ENCODE data around the gene TSPYL6.

The TSPYL6 gene

DNA sequence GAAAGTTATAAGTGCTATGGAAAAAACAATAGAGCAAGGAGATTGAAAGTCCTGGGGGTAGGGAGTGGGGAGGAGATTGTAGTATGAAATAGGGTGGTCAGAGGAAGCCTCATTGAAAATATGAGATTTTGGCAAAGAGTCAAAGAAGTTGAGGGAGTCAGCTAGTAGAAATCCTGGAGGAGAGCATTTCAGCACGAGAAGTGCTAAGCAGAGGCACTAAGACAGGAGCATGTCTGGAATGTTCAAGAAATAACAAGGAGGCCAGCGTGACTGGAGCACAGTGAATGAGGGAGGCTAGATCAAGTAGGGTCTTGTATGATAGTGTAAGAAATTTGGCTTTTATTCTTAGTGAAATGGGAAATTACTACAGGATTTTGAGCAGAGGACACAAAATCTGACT lies 2.1 kb upstream of the TSPYL6 start:
- DNase-seq (ENCODE audit: low spot score), result no peak

DNA sequence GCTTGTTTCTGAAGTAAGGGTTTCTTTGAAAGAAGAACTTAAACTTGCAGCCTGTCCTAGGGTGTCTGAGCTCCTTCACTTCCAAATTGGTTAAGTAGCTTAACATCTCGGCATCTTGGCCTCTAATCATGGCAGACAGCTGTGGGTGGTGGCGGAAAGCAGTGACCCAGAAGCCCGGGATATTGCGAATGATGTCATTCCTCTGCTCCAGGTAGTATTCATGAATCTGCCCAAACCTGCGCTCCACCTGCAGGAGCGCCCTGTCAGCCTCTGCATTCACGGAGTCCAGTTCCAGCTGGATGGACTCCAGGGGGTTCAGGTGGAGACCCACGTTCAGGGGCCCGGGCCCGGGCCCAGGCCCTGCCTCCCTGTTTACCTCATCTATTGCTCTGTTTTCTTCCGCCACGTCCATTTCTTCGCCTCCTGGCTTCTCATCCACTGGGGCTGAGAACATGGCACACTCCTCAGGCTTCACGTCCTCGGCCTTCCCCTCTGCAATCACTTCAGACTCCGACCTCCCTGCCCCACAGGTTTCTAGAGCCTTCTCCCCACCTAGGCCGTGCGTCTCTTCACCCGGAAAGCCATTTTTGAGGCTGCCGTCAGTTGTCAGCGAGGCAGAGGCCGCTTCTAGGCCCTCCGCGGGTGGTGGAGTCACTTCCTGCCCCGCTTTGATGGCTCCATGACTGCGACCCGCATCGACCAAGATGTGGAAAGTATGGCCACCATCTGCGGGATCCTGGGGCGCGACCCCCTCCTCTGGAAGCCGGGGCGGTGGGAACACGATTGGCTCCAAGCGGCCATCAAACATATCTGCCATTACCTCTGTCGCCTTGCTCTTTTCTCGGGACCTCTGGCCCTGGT lies 569 bp downstream of the TSPYL6 start:
- no peak for DNase-seq (ENCODE audit: low spot score)

DNA sequence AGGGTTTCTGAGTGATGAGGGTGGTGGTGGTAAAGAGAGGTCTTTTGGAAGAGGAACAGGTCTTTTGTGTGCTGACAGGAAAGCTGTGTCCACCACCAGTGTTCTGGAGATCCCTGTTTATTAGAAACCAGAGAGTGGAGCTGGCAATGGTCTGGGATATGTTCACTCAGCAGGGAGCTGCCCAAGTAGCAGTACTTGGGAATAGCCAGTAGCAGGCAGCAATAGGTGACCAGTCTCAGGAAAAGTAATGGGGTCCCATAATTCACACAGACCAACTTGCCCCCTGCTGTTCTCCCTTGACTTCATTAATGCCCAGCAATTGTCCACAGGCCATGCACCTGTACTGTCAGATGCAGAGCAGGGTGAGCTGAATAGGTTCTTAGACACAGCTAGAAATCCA lies 1.8 kb downstream of the TSPYL6 start:
- no peak for DNase-seq (ENCODE audit: low spot score)

DNA sequence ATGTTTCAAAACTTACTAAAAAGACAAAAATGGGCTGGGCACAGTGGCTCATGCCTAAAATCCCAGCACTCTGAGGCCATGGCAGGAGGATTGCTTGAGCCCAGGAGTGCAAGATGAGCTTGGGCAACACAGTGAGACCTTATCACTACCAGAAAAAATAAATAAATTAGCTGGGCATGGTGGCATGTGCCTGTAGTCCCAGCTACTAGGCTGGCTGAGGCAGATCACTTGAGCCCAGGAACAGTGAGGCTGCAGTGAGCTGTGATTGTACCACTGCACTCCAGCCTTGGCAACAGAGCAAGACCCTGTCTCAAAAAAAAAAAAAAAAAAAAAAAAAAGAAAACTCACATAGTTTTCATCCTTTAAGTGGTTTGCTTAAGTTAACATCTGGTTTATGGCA lies 6.4 kb downstream of the TSPYL6 start:
- no peak for DNase-seq (ENCODE audit: low spot score)

DNA sequence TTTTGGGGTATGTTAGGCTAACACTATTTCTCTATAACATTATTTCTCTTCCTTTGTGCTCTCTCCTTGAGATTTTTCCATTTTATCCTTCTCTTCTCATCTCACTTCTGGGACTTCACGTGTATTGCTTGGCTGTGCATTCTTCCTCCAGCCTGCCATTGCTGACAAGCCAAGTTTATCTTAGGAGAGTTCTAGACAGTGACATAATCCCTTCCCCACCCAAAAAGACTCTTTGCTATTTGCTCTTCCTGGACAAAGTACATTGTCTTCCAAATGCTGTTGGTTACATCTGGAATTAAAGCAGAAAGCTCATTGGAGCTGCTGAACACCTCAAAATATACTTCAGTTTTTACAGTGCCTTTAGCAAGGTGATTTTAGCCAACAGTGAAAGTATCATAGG lies 8.9 kb downstream of the TSPYL6 start:
- DNase-seq (ENCODE audit: low spot score), result no peak

DNA sequence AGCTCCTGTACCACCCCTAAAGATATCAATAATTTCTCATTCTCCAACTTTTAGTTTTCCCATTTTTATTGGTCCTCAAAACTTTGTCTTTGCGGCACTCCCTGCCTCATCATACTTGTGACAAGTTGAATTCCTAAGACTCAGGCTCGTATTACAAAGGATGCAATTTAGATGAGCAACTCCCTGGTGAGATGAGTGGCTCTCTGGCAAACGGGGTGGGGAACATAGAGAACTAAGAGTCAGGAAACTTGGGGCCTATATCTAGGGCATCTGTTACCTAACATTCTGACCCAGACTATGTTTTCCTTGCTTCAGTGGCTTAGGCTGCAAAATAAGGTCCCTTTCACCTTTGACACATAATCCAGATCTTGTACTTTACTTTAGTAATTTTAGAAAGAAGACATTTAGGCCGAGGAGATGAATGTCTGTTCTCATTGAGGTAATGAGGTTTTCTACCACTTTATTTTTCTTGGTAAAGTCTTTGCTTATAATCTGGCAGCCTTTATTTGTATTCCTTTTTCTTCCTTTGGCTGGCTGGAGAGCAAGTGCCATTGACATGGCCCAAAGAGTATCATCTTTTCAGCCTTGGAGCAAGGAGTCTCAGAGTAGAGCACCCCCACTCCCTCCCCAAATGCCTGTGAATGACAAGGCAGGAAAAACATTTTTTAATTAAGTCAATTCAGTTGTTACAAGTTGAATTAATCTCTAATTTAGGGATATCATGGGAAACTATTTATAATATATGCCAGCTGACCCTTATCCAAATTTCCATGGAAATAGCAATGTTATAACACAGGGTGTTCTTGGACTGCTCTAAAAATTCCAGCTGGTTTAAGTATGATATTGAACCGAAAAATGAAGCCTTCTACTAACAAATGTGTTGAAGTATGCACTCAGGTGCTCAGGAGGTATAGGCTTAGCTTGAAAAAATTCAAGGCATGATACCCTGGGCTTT lies 15.2 kb downstream of the TSPYL6 start:
- peak; percentile 60 for DNase-seq (ENCODE audit: low spot score)

DNA sequence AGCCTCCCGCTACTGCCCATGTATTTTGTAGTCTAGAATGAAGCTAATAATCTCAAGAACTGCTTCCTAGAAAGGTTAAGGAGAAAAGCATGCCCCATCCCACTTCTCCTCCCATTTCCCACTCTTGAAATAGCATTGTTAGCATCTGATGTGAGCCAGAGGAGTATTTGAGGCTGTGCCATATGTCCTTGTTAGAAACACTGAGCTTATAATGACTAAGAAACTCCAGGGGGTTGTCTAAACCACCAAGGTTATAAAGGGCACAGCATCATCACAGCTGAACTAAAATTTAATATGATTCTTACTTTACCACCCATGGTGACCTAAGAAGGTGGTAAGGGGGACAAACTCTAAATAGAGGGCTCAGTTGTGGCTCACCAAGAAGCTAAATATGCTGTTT lies 16.6 kb downstream of the TSPYL6 start:
- peak; percentile 60 for DNase-seq (ENCODE audit: low spot score)

DNA sequence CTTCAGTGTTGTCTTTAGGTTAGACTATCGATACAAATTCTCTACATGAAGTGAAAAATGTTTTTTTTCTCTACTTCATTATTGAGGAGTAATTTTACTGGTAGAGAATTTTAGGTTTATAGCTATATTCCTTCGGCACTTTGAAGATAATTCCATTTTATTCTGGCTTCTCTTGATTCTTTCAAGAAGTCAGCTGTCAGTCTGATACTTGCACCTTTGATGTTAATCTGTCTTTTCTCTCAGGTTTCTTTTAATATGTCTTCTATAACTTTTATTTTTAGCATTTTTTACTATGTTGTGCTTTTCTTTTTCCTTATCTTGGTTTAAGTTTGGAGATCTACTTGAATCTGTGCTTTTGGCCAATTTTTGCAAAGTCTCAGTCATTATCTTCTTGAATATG lies 18.6 kb downstream of the TSPYL6 start:
- no peak for DNase-seq (ENCODE audit: low spot score)

DNA sequence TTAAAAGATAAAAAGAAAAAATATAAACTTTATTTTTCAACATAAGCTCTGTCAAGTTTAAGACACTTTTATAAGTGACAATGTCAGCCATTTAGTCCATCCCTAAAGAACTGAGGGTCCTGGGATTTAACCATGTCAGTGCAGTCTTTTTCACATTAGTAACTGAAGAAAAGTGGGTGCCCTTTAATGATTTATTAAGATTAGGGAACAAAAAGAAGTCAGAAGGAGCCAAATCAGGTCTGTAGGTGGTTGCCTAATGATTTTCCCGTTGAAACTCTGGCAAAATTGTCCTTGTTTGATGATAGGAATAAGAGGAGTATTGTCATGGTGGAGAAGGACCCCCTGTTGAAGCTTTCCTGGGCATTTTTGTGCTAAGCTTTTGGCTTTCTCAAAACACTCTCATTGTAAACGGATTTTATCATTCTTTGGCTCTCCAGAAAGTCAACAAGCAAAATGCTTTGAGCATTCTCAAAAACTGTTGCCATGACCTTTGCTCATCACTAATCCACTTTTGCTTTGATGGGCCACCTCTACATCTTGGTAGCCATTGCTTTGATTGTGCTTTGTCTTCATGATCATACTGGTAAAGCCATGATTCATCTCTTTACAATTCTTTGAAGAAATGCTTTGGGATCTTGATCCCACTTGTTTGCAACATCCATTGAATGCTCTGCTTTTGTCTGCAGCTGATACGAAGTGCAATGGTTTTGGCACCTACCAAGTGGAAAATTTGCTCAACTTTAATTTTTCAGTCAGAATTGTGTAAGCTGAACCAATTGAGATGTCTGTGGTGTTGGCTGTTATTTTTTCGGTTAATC lies 22.0 kb downstream of the TSPYL6 start:
- no peak for DNase-seq (ENCODE audit: low spot score)

DNA sequence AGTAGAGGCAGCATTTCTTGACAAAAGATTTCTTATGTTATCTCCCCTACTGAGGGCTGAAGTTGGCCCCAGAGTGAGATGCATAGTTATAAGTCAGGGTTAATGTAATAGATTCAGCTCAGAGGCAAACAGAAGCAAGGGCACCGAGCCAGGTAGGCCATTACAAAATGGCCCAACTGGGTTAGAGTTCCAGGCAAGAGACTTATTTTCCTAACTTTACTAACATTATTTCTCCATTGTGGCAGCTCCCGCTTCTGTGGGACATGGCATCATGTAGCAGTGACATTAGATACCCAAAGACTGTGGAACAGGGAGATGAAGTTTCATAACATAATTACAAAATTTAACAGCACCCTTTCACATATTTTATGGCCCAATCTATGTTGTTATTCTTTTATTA lies 27.1 kb downstream of the TSPYL6 start:
- DNase-seq (ENCODE audit: low spot score), result no peak

DNA sequence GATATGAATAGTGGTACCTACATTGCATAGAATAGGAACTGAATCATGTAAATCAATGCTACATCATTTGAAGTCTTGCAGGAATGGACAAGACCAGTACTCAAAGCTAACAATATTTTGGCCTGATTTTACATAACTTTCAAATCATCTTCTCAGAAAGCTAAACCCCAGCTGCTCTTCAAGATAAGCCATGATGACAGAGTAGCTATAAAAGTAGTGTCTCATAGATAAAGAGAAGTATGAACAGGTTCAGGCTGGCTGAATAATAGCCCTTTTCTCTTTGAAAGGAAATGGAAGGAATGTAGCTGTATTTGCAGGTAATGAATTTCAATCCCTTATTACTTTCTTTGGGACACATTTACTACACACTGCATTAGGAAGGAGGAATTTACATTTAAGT lies 28.2 kb downstream of the TSPYL6 start:
- DNase-seq (ENCODE audit: low spot score), result no peak

DNA sequence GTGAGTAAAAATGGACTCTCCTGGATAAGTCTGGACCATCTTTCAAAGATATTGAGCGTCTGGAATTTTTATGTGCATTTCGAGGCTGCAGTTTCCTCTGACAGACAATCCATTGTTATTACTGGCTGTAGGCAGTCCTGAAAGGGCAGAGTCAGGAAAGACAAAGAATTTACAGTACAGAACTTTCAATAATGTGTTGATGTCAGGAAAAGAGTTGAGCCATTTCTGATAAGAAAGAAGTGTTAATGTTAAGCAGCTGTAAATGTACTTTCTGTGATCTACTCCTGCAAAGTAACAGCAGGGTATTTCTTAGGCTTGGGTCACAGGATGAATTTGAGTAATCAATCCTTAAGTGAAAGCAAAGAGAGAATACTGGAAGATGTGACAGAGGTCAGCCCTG lies 29.8 kb downstream of the TSPYL6 start:
- no peak for DNase-seq (ENCODE audit: low spot score)

DNA sequence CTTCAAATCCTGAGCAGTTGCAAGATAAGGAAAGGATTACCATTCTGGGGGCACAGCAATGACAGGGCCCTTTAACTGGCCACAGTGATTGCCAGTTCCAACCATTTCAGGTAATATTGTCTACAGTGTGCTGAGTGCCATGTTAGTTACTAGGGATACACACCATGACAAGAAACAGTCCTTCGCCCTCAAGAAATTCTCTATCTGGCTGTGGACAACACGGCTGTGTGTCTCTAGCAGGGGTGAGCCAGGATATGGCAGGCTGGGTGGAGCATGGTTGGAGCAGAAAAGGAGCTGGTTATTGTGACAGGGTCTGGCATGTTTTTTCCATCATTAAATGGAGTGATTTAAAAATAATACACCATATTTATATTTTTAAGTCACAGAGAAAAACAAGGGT lies 31.0 kb downstream of the TSPYL6 start:
- DNase-seq (ENCODE audit: low spot score), result no peak

DNA sequence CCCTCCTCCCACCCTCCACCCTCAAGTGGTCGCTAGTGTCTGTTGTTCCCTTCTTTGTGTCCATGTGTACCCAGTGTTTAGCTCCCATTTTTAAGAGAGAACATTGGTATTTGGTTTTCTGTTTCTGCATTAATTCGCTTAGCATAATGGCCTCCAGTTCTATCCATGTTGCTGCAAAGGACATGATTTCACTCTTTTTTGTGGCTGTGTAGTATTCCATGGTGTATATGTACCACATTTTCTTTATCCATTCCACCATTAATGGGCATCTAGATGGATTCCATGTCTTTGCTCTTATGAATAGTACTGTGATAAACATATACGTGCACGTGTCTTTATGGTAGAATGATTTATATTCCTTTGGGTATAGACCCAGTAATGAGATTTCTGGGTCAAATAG lies 42.9 kb downstream of the TSPYL6 start:
- no peak for DNase-seq (ENCODE audit: low spot score)

DNA sequence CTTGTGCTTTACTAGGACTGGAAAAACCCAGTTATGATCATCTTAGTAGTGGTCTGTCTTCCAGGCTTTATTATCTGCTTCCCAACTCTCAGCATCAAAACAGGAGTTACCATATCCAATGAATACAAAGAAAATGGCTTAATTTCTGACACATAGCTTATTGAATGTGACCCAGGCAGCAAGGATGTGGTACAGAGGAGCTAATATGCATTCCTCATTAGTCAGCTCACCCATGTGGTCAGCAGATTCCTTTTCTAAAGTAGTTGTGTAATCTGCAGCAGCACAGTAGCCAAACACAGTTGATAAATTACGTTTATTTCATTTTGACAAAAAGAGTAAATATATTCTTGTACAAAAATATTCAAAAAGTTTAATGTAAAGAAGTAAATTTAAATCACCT lies 43.6 kb downstream of the TSPYL6 start:
- DNase-seq (ENCODE audit: low spot score), result peak; percentile 89

DNA sequence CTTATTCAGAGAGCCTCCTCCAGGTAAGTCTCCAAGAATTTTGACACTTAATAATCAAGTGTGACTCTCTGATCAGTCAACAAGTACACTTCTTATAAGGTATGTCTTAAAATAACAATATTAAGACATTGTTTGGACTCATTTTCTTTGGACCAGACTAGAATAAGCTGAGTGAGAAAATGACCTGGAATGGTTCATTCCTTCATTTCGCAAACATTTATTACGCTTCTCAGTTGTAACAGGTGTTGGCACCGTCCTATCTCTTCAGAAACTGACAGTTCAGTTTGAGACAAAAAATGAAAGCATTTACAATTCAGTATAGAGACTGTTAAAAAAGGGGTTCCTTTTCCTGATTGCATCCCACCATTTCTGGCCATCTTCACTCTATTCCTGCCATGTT lies 46.6 kb downstream of the TSPYL6 start:
- DNase-seq (ENCODE audit: low spot score), result no peak

DNA sequence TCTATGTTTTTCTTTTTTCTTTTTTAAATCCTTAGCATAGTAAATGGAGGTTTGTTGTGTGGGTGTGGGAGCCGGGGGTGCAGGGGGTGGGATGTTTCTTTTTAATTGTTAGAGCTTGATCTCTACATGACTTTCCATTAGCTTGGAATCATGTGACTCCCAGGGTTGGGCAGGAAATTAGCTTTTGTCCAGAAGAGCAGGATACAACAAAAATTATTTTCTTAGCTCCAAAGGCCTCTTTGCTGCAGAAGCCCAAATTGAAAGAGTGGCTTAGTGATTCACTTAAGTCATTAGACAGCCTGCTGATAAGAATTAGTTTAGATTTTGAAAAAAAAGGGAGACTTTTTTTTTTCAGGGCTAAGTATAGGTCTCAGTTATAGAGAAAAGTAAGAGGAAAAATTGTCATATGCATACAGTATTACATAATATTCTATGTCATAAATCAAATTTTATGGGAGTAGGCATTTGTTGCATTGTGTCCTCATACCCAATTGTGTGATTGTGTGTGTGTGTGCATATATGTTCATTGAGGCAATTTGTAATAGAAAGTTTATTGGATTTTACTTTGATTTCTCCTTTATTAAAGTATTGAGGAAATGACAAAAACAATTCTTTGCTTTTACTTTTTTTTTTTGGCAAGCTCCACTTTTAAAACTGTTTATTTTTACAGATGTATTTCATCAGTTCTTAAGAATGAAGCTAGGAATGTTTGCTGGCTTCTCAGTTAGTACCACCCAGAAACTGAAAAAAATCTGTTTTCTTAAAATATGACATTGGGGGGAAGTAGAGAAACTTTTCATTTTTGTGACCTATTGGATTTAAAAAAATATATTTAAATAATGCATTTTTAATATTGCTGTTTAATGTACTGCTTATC lies 47.4 kb downstream of the TSPYL6 start:
- peak; percentile 45 for DNase-seq (ENCODE audit: low spot score)

DNA sequence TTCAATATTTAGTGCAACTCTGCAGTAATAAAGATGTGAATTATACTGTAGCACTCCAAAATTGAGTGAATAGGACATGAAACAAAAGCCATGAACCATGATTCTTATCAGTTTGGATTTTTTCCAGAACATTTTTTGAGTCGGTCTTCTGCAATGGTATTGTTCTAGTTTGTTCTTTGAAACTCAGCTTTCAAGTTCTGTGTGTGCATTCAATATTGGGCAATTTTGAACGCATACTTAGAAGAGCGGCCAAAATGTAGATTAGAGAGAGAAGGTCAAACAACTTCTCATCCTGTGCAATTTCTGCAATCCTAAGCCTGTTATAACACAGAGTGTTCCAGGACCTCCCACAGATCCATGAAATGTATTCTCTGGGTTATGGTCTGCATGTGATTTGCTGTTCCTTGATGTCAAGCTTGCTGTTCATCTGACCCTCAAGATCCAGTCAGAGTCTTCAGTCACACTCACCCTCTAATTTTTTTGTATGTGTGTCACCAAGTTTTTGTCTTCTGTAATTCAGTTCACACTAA lies 48.3 kb downstream of the TSPYL6 start:
- no peak for DNase-seq (ENCODE audit: low spot score)

DNA sequence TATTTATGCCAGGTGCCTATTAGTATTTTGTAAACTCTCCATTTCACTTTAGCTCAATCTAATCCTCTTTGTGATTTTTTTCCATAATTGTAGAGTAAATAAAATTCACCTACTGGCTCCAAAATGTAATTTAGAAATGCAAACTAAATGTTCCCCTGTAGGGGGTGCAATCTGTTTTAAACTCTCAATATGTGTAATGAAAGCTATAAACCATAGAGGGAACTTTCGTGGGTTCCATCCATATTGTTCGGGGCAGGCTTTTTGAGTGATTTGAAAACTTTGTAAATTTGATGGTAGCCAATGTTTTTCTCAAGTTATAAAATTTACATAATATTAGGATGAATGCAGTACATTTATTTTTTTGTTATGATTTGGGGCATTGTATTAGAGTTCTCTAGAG lies 49.4 kb downstream of the TSPYL6 start:
- peak; percentile 26 for DNase-seq (ENCODE audit: low spot score)

DNA sequence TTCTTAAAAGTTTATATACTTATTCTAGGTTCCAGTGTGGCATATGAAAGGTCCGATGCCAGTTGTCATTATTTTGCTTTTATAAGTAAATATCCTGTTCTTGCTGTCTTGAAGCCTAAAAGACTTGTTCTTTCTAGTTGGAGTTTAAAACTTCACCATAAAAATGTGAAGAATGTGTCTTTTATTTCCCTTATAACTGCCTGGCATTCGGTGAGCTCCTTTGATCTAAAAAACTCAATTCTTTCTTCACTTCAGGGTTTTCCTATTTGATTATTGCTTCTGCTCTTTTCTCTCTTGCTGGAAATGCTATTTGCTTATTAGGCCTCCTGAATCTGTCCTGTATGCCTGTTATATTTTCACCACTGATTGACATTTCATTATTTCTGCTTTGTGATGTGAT lies 51.6 kb downstream of the TSPYL6 start:
- no peak for DNase-seq (ENCODE audit: low spot score)
